ENCODE results near the gene PSENEN. TPM values are rescaled to one million over a fixed set of nuclear protein-coding genes. Genes with fewer than 3 reads are reported as not detected.
"Not testable (repeated sequence)": the region's sequence is repeated elsewhere in the genome, so short reads cannot be mapped to it uniquely, and the experiment has no call there.

PSENEN gene
- total and polyA plus RNA-seq, 3 experiments from 2014 or later, result 50.8 to 101 (median 57.8) TPM

DNA sequence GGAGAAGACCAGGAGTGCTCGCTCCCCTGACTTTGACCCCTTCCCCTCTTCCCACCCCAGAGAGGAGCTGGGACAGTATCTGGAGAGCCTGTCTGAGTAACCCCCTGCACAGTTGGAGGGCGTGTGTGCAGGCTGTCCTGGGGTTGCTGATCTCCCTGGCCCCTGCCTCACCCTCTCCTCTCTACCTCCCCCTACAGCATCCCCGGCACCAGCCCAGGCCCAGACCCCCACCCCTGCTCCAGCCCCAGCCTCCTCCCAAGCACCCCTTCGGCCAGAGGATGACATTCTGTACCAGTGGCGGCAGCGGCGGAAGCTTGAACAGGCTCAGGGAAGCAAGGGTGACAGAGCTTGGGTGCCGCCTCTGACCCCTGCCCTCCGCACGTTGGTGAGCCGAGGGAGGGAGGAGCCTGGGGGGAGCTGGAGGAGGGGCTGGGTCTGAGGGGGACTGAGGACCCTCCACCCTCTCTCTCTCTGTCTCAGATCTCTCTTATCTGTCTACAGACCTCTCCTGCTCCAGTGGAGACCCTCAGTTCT is 21.2 kb downstream of the PSENEN start:
- CTCF ChIA-PET, result interaction anchor here (0.6 kb wide), 1 partner anchor 141 kb away, joined by 4 read pairs; no protein-coding TSS in a partner anchor
- no peaks in the 10 kb centered on the region for H3K27me3 Mint-ChIP-seq
- H3K36me3 ChIP-seq (ENCODE audit: insufficient read depth, low read length), result no peaks in the 10 kb centered on the region

DNA sequence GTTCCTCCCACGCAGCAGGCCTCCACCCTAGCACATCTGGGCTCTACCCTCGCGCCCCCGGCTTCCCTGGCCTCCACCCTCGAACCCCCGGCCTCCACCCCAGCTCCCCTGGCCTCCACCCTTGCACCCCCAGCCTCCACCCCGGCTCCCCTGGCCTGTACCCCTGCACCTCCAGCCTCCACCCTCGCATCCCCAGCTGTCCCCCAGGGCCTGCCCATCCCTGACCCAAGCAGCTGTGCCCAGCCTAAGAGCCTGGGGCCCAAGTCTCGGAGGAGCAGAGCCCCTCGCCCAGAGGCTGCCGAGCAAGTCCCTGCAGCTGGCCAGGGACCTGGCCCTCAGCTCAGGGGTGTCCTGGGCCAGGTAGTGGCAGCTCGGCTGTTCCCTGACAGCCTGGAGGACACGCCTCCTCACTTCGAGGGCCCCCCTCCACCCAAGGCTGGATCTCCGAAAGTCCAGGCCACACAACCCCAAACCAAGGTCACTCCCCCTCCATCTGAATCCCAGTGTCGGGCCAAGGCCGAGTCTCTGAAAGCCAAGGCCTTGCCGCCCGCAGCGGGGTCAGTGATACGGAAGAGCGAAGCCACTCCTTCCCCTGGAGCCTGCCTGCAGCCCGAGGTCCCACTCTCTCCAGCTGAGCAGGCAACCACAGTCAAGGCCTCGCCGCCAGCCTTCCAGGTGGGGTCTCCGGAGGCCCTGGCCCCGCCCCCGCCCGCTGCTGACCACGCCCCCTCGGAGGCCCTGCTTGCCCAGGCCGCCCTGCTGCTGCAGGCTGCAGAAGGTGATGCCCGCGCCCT is 22.0 kb downstream of the PSENEN start:
- DNase-seq, result no peak
- Mint-ChIP-seq H3K36me3 (peaks cover 0 to 40% (median 0%) of the 10 kb centered on the region in 3 donors), H3K27me3 (no peaks in the 10 kb centered on the region), H3K4me1 (no peaks in the 10 kb centered on the region), H3K4me3 (no peak overlapping the region), H3K27ac (no peak overlapping the region), H3K9me3 (no peaks in the 10 kb centered on the region)
- CTCF ChIA-PET, result interaction anchor here (0.6 kb wide), 1 partner anchor 142 kb away, joined by 4 read pairs; no protein-coding TSS in a partner anchor
- no peak overlapping the region for H3K27ac ChIP-seq (ENCODE audit: low read depth, low read length)
- no peaks in the 10 kb centered on the region for H3K9me3 ChIP-seq (ENCODE audit: low read length)
- no peaks in the 10 kb centered on the region for H3K27me3 ChIP-seq (ENCODE audit: insufficient read depth, low read length, poor library complexity, severe bottlenecking)
- POLR2A ChIA-PET, result no interaction called here
- H3K36me3 ChIP-seq (ENCODE audit: insufficient read depth, low read length), result no peaks in the 10 kb centered on the region
- no peaks in the 10 kb centered on the region for H3K4me1 ChIP-seq (ENCODE audit: insufficient read depth, low read length)
- H3K4me3 ChIP-seq (ENCODE audit: low read length), result no peak overlapping the region

More for the DNA sequence above, 21.2 kb downstream of the PSENEN start:
- no peaks in the 10 kb centered on the region for H3K9me3 Mint-ChIP-seq
- no peak overlapping the region for H3K27ac ChIP-seq (ENCODE audit: low read depth, low read length)
- no peaks in the 10 kb centered on the region for H3K4me1 ChIP-seq (ENCODE audit: insufficient read depth, low read length)
- H3K4me1 Mint-ChIP-seq, result no peaks in the 10 kb centered on the region
- H3K36me3 Mint-ChIP-seq, result peaks cover 0 to 47% (median 0%) of the 10 kb centered on the region in 3 donors
- no peak for DNase-seq
- H3K27me3 ChIP-seq (ENCODE audit: insufficient read depth, low read length, poor library complexity, severe bottlenecking), result no peaks in the 10 kb centered on the region
- POLR2A ChIA-PET, result no interaction called here
- H3K9me3 ChIP-seq (ENCODE audit: low read length), result no peaks in the 10 kb centered on the region
- no peak overlapping the region for H3K4me3 ChIP-seq (ENCODE audit: low read length)
- H3K27ac Mint-ChIP-seq, result peak overlapping the region in 1 of 8 donors; percentile 57
- H3K4me3 Mint-ChIP-seq, result no peak overlapping the region

DNA sequence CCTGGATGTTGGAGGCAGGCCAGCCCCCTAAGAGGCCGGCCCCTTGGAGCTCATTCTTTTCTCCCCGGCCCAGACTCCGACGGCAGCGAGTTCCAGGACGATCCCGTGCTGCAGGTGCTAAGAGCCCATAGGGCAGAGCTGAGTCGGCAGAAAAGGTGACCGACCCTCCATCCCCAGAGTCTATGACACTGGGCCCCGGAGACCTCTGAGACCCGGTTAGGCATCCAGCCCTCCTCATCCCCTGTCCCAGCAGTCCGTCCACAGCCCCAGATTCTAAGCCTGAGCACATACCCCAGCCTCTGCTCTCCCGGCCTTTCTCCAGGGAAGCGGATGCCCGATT is 22.6 kb downstream of the PSENEN start:
- H3K9me3 ChIP-seq (ENCODE audit: low read length), result no peaks in the 10 kb centered on the region
- no peak for DNase-seq
- H3K4me3 ChIP-seq (ENCODE audit: low read length), result no peak overlapping the region
- ChIA-PET CTCF (no interaction called here), POLR2A (no interaction called here)
- H3K27me3 ChIP-seq (ENCODE audit: insufficient read depth, low read length, poor library complexity, severe bottlenecking), result no peaks in the 10 kb centered on the region
- no peaks in the 10 kb centered on the region for H3K36me3 ChIP-seq (ENCODE audit: insufficient read depth, low read length)
- H3K4me1 ChIP-seq (ENCODE audit: insufficient read depth, low read length), result no peaks in the 10 kb centered on the region
- no peaks in the 10 kb centered on the region for H3K9me3 Mint-ChIP-seq
- no peaks in the 10 kb centered on the region for H3K27me3 Mint-ChIP-seq
- H3K27ac ChIP-seq (ENCODE audit: low read depth, low read length), result no peak overlapping the region
- no peak overlapping the region for H3K4me3 Mint-ChIP-seq
- H3K36me3 Mint-ChIP-seq, result peaks cover 0 to 40% (median 0%) of the 10 kb centered on the region in 3 donors
- no peak overlapping the region for H3K27ac Mint-ChIP-seq
- peaks cover 0 to 2% (median 0%) of the 10 kb centered on the region in 3 donors for H3K4me1 Mint-ChIP-seq

DNA sequence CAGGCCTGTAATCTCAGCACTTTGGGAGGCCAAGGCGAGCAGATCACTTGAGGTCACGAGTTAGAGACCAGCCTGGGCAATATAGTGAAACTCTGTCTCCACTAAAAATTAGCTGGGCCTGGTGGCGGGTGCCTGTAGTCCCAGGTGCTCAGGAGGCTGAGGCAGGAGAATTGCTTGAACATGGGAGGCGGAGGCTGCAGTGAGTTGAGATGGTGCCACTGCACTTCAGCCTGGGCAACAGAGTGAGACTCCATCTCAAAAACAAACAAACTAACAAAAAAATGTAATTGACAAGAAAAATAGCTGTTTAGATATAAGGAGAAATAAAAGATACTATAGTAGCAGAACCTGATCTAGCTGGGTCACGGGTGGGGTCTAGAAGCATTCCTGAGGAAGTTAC is 26.9 kb downstream of the PSENEN start:
- H3K4me3 Mint-ChIP-seq; H3K36me3 ChIP-seq (ENCODE audit: insufficient read depth, low read length); H3K9me3 ChIP-seq (ENCODE audit: low read length); CTCF ChIA-PET; H3K27ac ChIP-seq (ENCODE audit: low read depth, low read length); DNase-seq; H3K27me3 Mint-ChIP-seq; POLR2A ChIA-PET; H3K27me3 ChIP-seq (ENCODE audit: insufficient read depth, low read length, poor library complexity, severe bottlenecking); H3K9me3 Mint-ChIP-seq; H3K4me3 ChIP-seq (ENCODE audit: low read length): not testable (repeated sequence)
- H3K27ac Mint-ChIP-seq, result peak overlapping the region in 1 of 8 donors; percentile 89
- peaks cover 17% of the 10 kb centered on the region for H3K4me1 ChIP-seq (ENCODE audit: insufficient read depth, low read length)
- H3K4me1 Mint-ChIP-seq, result peaks cover 21 to 23% (median 22%) of the 10 kb centered on the region in 3 donors
- H3K36me3 Mint-ChIP-seq, result peaks cover 0 to 10% (median 0%) of the 10 kb centered on the region in 3 donors

DNA sequence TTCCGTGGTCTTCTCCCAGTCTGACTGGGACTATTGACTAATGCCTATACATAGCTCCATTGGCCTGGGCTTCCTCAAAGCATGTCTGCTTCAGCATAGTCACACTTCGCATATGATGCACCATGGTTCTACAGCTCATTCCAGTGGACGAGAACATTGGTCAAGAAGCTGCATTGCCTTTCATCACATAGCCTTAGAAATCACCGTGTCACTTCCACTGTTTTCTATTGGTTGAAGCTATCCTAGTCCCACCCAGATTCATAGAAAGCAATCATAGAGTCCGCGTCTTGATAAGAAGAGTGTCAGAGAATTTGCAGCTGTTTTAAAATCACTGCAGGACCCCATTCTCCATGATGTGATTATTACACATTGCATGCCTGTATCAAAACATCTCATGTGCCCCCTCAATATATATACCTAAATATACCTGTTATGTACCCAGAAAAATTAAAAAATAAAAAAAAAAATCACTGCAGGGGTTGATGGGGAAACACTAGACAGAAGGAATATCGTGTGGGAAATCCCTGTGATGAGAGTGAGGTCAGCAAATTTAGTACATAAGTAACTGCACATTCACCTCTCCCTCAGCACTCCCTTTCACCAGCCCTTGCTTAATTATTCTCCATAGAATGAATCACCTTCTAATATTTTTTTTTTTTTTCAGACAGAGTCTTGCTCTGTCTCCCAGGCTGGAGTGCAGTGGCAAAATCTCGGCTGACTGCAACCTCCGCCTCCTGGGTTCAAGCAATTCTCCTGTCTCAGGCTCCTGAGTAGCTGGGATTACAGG is 27.8 kb downstream of the PSENEN start:
- peaks cover 17% of the 10 kb centered on the region for H3K4me1 ChIP-seq (ENCODE audit: insufficient read depth, low read length)
- Mint-ChIP-seq H3K9me3 (no peaks in the 10 kb centered on the region), H3K27ac (no peak overlapping the region), H3K36me3 (peaks cover 0 to 7% (median 0%) of the 10 kb centered on the region in 3 donors), H3K4me1 (peaks cover 21 to 23% (median 22%) of the 10 kb centered on the region in 3 donors), H3K27me3 (no peaks in the 10 kb centered on the region), H3K4me3 (peak overlapping the region in 1 of 7 donors; percentile 48)
- H3K4me3 ChIP-seq (ENCODE audit: low read length), result no peak overlapping the region
- ChIA-PET POLR2A (interaction anchor here (0.6 kb wide), 1 partner anchor 28 kb away, joined by 5 read pairs; no protein-coding TSS in a partner anchor), CTCF (no interaction called here)
- H3K27me3 ChIP-seq (ENCODE audit: insufficient read depth, low read length, poor library complexity, severe bottlenecking), result no peaks in the 10 kb centered on the region
- DNase-seq, result no peak
- no peaks in the 10 kb centered on the region for H3K9me3 ChIP-seq (ENCODE audit: low read length)
- no peaks in the 10 kb centered on the region for H3K36me3 ChIP-seq (ENCODE audit: insufficient read depth, low read length)
- H3K27ac ChIP-seq (ENCODE audit: low read depth, low read length), result no peak overlapping the region

DNA sequence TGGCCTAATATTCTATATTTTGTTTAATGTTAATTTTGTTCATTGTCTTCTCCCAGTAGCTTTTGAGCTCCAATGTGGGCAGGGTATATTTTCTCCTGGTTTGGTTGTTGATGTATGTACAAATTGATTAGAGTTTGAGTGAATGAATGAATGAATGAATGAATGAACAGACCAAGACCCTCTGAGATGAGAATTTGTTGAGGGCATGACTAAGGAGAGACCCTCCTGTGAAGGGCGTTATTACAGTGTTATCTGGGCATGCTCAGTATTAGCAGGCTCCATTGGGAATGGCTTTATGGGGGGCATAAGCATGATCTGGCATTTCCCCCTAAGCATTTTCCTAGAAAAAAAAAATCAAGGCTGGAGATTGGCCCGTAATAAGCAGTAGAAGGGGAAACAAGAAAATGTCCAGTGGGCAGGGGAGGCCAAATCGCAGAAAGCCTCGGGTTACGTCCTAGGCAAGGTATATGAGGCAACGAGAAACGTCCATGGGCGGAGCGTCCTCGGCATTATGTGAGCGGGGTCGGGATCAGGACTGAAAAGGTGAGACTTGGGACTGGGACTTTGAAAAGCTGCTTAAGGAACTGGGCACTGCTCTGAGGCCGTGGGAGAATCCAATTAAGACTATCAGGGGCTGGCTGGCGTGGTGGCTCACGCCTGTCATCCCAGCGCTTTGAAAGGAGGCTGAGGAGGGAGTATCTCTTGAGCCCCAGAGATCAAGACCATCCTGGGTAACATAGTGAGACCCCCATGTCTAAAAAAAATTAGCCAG is 29.0 kb downstream of the PSENEN start:
- ChIA-PET POLR2A (no interaction called here), CTCF (interaction anchor here (1.2 kb wide), 1 partner anchor 158 kb away, joined by 3 read pairs; no protein-coding TSS in a partner anchor)
- Histone ChIP-seq H3K36me3 (ENCODE audit: insufficient read depth, low read length) (no peaks in the 10 kb centered on the region), H3K27me3 (ENCODE audit: insufficient read depth, low read length, poor library complexity, severe bottlenecking) (no peaks in the 10 kb centered on the region), H3K9me3 (ENCODE audit: low read length) (no peaks in the 10 kb centered on the region), H3K4me3 (ENCODE audit: low read length) (peak overlapping the region; percentile 65), H3K27ac (ENCODE audit: low read depth, low read length) (no peak overlapping the region), H3K4me1 (ENCODE audit: insufficient read depth, low read length) (peaks cover 17% of the 10 kb centered on the region)
- no peak for DNase-seq
- H3K36me3 Mint-ChIP-seq, result peaks cover 0 to 3% (median 0%) of the 10 kb centered on the region in 3 donors
- H3K4me1 Mint-ChIP-seq, result peaks cover 21 to 23% (median 22%) of the 10 kb centered on the region in 3 donors
- no peaks in the 10 kb centered on the region for H3K27me3 Mint-ChIP-seq
- H3K9me3 Mint-ChIP-seq, result no peaks in the 10 kb centered on the region
- H3K4me3 Mint-ChIP-seq, result peak overlapping the region; percentile 75 to 95 (median 83)
- H3K27ac Mint-ChIP-seq, result peak overlapping the region in 3 of 8 donors; percentile 72 to 80 (median 74)

DNA sequence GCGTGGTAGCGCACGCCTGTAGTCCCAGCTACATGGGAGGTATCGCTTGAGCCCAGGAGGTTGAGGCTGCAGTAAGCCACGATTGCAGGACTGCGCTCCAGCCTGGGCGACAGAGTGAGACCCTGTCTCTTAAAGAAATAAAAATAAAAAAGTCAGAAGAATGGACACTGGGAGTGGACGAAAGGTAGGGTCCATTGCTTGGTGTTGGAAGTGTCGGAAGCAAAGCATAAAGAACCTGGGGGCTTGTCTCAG is 29.5 kb downstream of the PSENEN start:
- H3K4me1 Mint-ChIP-seq, result peaks cover 21 to 23% (median 22%) of the 10 kb centered on the region in 3 donors
- no peaks in the 10 kb centered on the region for H3K9me3 Mint-ChIP-seq
- H3K9me3 ChIP-seq (ENCODE audit: low read length), result no peaks in the 10 kb centered on the region
- no peaks in the 10 kb centered on the region for H3K27me3 Mint-ChIP-seq
- CTCF ChIA-PET, result interaction anchor here (1.2 kb wide), 1 partner anchor 157 kb away, joined by 3 read pairs; no protein-coding TSS in a partner anchor
- H3K4me1 ChIP-seq (ENCODE audit: insufficient read depth, low read length), result peaks cover 17% of the 10 kb centered on the region
- H3K27ac ChIP-seq (ENCODE audit: low read depth, low read length), result no peak overlapping the region
- peaks cover 0 to 6% (median 0%) of the 10 kb centered on the region in 3 donors for H3K36me3 Mint-ChIP-seq
- H3K4me3 ChIP-seq (ENCODE audit: low read length), result peak overlapping the region; percentile 65
- DNase-seq, result no peak
- H3K36me3 ChIP-seq (ENCODE audit: insufficient read depth, low read length), result no peaks in the 10 kb centered on the region
- H3K27ac Mint-ChIP-seq, result peak overlapping the region in 5 of 8 donors; percentile 35 to 80 (median 72)
- H3K27me3 ChIP-seq (ENCODE audit: insufficient read depth, low read length, poor library complexity, severe bottlenecking), result no peaks in the 10 kb centered on the region
- POLR2A ChIA-PET, result no interaction called here
- peak overlapping the region; percentile 75 to 95 (median 83) for H3K4me3 Mint-ChIP-seq
